NCI-H2196 (cell line): Measurements from ENCODE around the gene EIF4H.
A peak's percentile ranks its signal among the peaks of the same experiment; 100 is the strongest.
"Not testable (repeated sequence)": the region's sequence is repeated elsewhere in the genome, so short reads cannot be mapped to it uniquely, and the experiment has no call there.

Experiments used
- DNase-seq: peaks from one replicate; lab custom pipeline; 2025; ENCODE audit not compliant: unreplicated experiment; lab: John Stamatoyannopoulos, UW

EIF4H gene

GRCh38 chr7:74173866-74174605 is at the start of gene EIF4H:
Gene EIF4H (plus strand): TSS chr7:74174356. CDS start chr7:74174384, 28 bp downstream.
- peak; percentile 96 for DNase-seq

- DNase-seq, result no peak
Measured at GRCh38 chr7:74126220-74126880, 47.8 kb upstream of the EIF4H start.

GRCh38 chr7:74129887-74130286 is 44.3 kb upstream of the EIF4H start:
- DNase-seq, result no peak

- no peak for DNase-seq
Measured at GRCh38 chr7:74130518-74130917, 43.6 kb upstream of the EIF4H start.

- no peak for DNase-seq
Measured at GRCh38 chr7:74134117-74134620, 40.0 kb upstream of the EIF4H start.

- no peak for DNase-seq
Measured at GRCh38 chr7:74138334-74138867, 35.8 kb upstream of the EIF4H start.

- no peak for DNase-seq
Measured at GRCh38 chr7:74138945-74139843, 35.0 kb upstream of the EIF4H start.

- no peak for DNase-seq
Measured at GRCh38 chr7:74141705-74142104, 32.5 kb upstream of the EIF4H start.

- DNase-seq, result no peak
Measured at GRCh38 chr7:74143383-74143782, 30.8 kb upstream of the EIF4H start.

GRCh38 chr7:74148491-74148890 is 25.7 kb upstream of the EIF4H start:
- DNase-seq, result no peak

GRCh38 chr7:74149071-74149470 is 25.1 kb upstream of the EIF4H start:
- no peak for DNase-seq

- DNase-seq, result no peak
Measured at GRCh38 chr7:74149603-74150002, 24.6 kb upstream of the EIF4H start.

GRCh38 chr7:74153736-74154135 is 20.4 kb upstream of the EIF4H start:
- no peak for DNase-seq

- no peak for DNase-seq
Measured at GRCh38 chr7:74155810-74156395, 18.3 kb upstream of the EIF4H start.

- no peak for DNase-seq
Measured at GRCh38 chr7:74157605-74158004, 16.6 kb upstream of the EIF4H start.

- DNase-seq, result no peak
Measured at GRCh38 chr7:74164985-74165456, 9.1 kb upstream of the EIF4H start.

- no peak for DNase-seq
Measured at GRCh38 chr7:74165867-74166593, 8.1 kb upstream of the EIF4H start.

GRCh38 chr7:74167324-74167723 is 6.8 kb upstream of the EIF4H start:
- not testable (repeated sequence) for DNase-seq

- DNase-seq, result peak; percentile 13
Measured at GRCh38 chr7:74173074-74173473, 1.1 kb upstream of the EIF4H start.

GRCh38 chr7:74173491-74173865 is 678 bp upstream of the EIF4H start:
- no peak for DNase-seq
